ENCODE results near the gene OR9Q1.

The OR9Q1 gene

GRCh38 chr11:57978686-57979531, 44.8 kb upstream of the OR9Q1 start:
- H2BK12ac ChIP-seq (ENCODE audit: low read length) = no peak overlapping the region
- H3K36me3 ChIP-seq (ENCODE audit: control insufficient read depth in 1 of 2, insufficient read depth in 2 of 2, low read length in 2 of 2) = no peaks in the 10 kb centered on the region
- H4K12ac ChIP-seq (ENCODE audit: low read depth, low read length) = no peak overlapping the region
- H4K8ac ChIP-seq (ENCODE audit: low read depth, low read length) = no peak overlapping the region
- no peak overlapping the region for H2BK5ac ChIP-seq (ENCODE audit: low read depth, low read length, poor library complexity)
- no peak overlapping the region for H4K91ac ChIP-seq (ENCODE audit: low read depth, low read length)
- H3K18ac ChIP-seq (ENCODE audit: low read length) = no peak overlapping the region
- no peaks in the 10 kb centered on the region for H3K79me1 ChIP-seq (ENCODE audit: low read length)
- H3K27me3 ChIP-seq (ENCODE audit: insufficient read depth, low read length) = no peaks in the 10 kb centered on the region
- H3K27ac ChIP-seq (ENCODE audit: low read depth, low read length) = no peak overlapping the region
- no peak for DNase-seq
- H3K79me2 ChIP-seq (ENCODE audit: control insufficient read depth, insufficient read depth, low read length, poor library complexity) = no peaks in the 10 kb centered on the region
- no peak overlapping the region for H3K23ac ChIP-seq (ENCODE audit: low read length)
- no peak overlapping the region for H3K14ac ChIP-seq (ENCODE audit: low read length)
- H3K4me1 ChIP-seq (ENCODE audit: control insufficient read depth in 1 of 2, insufficient read depth in 2 of 2, low read length in 2 of 2) = peaks cover 0 to 4% of the 10 kb centered on the region in 2 experiments
- WGBS (ENCODE audit: extremely low coverage, insufficient coverage, insufficient read length) = no CpG with 5 or more reads among the region's 3 CpGs
- H2BK120ac ChIP-seq (ENCODE audit: insufficient read depth, low read length, poor library complexity) = no peak overlapping the region
- no peak overlapping the region for H3K4me3 ChIP-seq (ENCODE audit: low read depth, low read length)
- H2AK5ac ChIP-seq (ENCODE audit: low read length) = no peak overlapping the region
- H2AFZ ChIP-seq (ENCODE audit: insufficient read depth, low read length, poor library complexity) = no peak overlapping the region
- no peak overlapping the region for H3K4ac ChIP-seq (ENCODE audit: low read depth, low read length)
- H3K4me2 ChIP-seq (ENCODE audit: low read length) = no peak overlapping the region
- no peak overlapping the region for H3K9ac ChIP-seq (ENCODE audit: low read length)
- peaks cover 3% of the 10 kb centered on the region for H3K9me3 ChIP-seq (ENCODE audit: insufficient read depth, low read depth, low read length)

GRCh38 chr11:57979532-57980079, 44.1 kb upstream of the OR9Q1 start:
- H4K12ac ChIP-seq (ENCODE audit: low read depth, low read length) = no peak overlapping the region
- WGBS (ENCODE audit: extremely low coverage, insufficient coverage, insufficient read length) = no CpG with 5 or more reads among the region's 1 CpG
- H3K18ac ChIP-seq (ENCODE audit: low read length) = no peak overlapping the region
- H3K9me3 ChIP-seq (ENCODE audit: insufficient read depth, low read depth, low read length) = peaks cover 3% of the 10 kb centered on the region
- no peak overlapping the region for H3K4me3 ChIP-seq (ENCODE audit: low read depth, low read length)
- H3K9ac ChIP-seq (ENCODE audit: low read length) = no peak overlapping the region
- H3K4me1 ChIP-seq (ENCODE audit: control insufficient read depth in 1 of 2, insufficient read depth in 2 of 2, low read length in 2 of 2) = peaks cover 0 to 4% of the 10 kb centered on the region in 2 experiments
- no peak overlapping the region for H2AK5ac ChIP-seq (ENCODE audit: low read length)
- no peak overlapping the region for H3K4me2 ChIP-seq (ENCODE audit: low read length)
- H3K27me3 ChIP-seq (ENCODE audit: insufficient read depth, low read length) = no peaks in the 10 kb centered on the region
- no peak overlapping the region for H3K4ac ChIP-seq (ENCODE audit: low read depth, low read length)
- no peak overlapping the region for H2BK120ac ChIP-seq (ENCODE audit: insufficient read depth, low read length, poor library complexity)
- no peak overlapping the region for H2AFZ ChIP-seq (ENCODE audit: insufficient read depth, low read length, poor library complexity)
- H3K23ac ChIP-seq (ENCODE audit: low read length) = no peak overlapping the region
- no peak overlapping the region for H2BK5ac ChIP-seq (ENCODE audit: low read depth, low read length, poor library complexity)
- no peak overlapping the region for H4K8ac ChIP-seq (ENCODE audit: low read depth, low read length)
- H3K79me2 ChIP-seq (ENCODE audit: control insufficient read depth, insufficient read depth, low read length, poor library complexity) = no peaks in the 10 kb centered on the region
- no peak for DNase-seq
- no peaks in the 10 kb centered on the region for H3K36me3 ChIP-seq (ENCODE audit: control insufficient read depth in 1 of 2, insufficient read depth in 2 of 2, low read length in 2 of 2)
- no peak overlapping the region for H4K91ac ChIP-seq (ENCODE audit: low read depth, low read length)
- H3K27ac ChIP-seq (ENCODE audit: low read depth, low read length) = no peak overlapping the region
- no peak overlapping the region for H2BK12ac ChIP-seq (ENCODE audit: low read length)
- no peak overlapping the region for H3K14ac ChIP-seq (ENCODE audit: low read length)
- H3K79me1 ChIP-seq (ENCODE audit: low read length) = no peaks in the 10 kb centered on the region

GRCh38 chr11:57980201-57980600, 43.5 kb upstream of the OR9Q1 start:
- Histone ChIP-seq H3K4ac (ENCODE audit: low read depth, low read length) (no peak overlapping the region), H2BK120ac (ENCODE audit: insufficient read depth, low read length, poor library complexity) (no peak overlapping the region), H2BK5ac (ENCODE audit: low read depth, low read length, poor library complexity) (no peak overlapping the region), H3K9me3 (ENCODE audit: insufficient read depth, low read depth, low read length) (no peaks in the 10 kb centered on the region), H3K23ac (ENCODE audit: low read length) (no peak overlapping the region), H3K79me2 (ENCODE audit: control insufficient read depth, insufficient read depth, low read length, poor library complexity) (no peaks in the 10 kb centered on the region), H2AK5ac (ENCODE audit: low read length) (no peak overlapping the region), H3K4me2 (ENCODE audit: low read length) (no peak overlapping the region), H3K18ac (ENCODE audit: low read length) (no peak overlapping the region), H4K12ac (ENCODE audit: low read depth, low read length) (no peak overlapping the region), H3K79me1 (ENCODE audit: low read length) (no peaks in the 10 kb centered on the region), H3K27ac (ENCODE audit: low read depth, low read length) (no peak overlapping the region), H3K4me3 (ENCODE audit: low read depth, low read length) (no peak overlapping the region), H4K91ac (ENCODE audit: low read depth, low read length) (no peak overlapping the region), H3K4me1 (ENCODE audit: control insufficient read depth in 1 of 2, insufficient read depth in 2 of 2, low read length in 2 of 2) (peaks cover 0 to 4% of the 10 kb centered on the region in 2 experiments), H3K9ac (ENCODE audit: low read length) (no peak overlapping the region), H3K27me3 (ENCODE audit: insufficient read depth, low read length) (no peaks in the 10 kb centered on the region), H2AFZ (ENCODE audit: insufficient read depth, low read length, poor library complexity) (no peak overlapping the region), H2BK12ac (ENCODE audit: low read length) (no peak overlapping the region), H3K14ac (ENCODE audit: low read length) (no peak overlapping the region), H4K8ac (ENCODE audit: low read depth, low read length) (no peak overlapping the region), H3K36me3 (ENCODE audit: control insufficient read depth in 1 of 2, insufficient read depth in 2 of 2, low read length in 2 of 2) (no peaks in the 10 kb centered on the region)
- DNase-seq = no peak
- no CpG with 5 or more reads among the region's 2 CpGs for WGBS (ENCODE audit: extremely low coverage, insufficient coverage, insufficient read length)

- H2AK5ac ChIP-seq (ENCODE audit: low read length) = no peak overlapping the region
- no peak for DNase-seq
- no peak overlapping the region for H3K4me3 ChIP-seq (ENCODE audit: low read depth, low read length)
- no peaks in the 10 kb centered on the region for H3K36me3 ChIP-seq (ENCODE audit: control insufficient read depth in 1 of 2, insufficient read depth in 2 of 2, low read length in 2 of 2)
- no peak overlapping the region for H3K14ac ChIP-seq (ENCODE audit: low read length)
- no peak overlapping the region for H4K8ac ChIP-seq (ENCODE audit: low read depth, low read length)
- H4K91ac ChIP-seq (ENCODE audit: low read depth, low read length) = no peak overlapping the region
- no peak overlapping the region for H3K18ac ChIP-seq (ENCODE audit: low read length)
- H3K4me2 ChIP-seq (ENCODE audit: low read length) = no peak overlapping the region
- no peak overlapping the region for H3K4ac ChIP-seq (ENCODE audit: low read depth, low read length)
- peaks cover 0 to 4% of the 10 kb centered on the region in 2 experiments for H3K4me1 ChIP-seq (ENCODE audit: control insufficient read depth in 1 of 2, insufficient read depth in 2 of 2, low read length in 2 of 2)
- H3K27me3 ChIP-seq (ENCODE audit: insufficient read depth, low read length) = no peaks in the 10 kb centered on the region
- H2AFZ ChIP-seq (ENCODE audit: insufficient read depth, low read length, poor library complexity) = no peak overlapping the region
- no peaks in the 10 kb centered on the region for H3K79me2 ChIP-seq (ENCODE audit: control insufficient read depth, insufficient read depth, low read length, poor library complexity)
- no peaks in the 10 kb centered on the region for H3K9me3 ChIP-seq (ENCODE audit: insufficient read depth, low read depth, low read length)
- H4K12ac ChIP-seq (ENCODE audit: low read depth, low read length) = no peak overlapping the region
- H2BK12ac ChIP-seq (ENCODE audit: low read length) = no peak overlapping the region
- no peaks in the 10 kb centered on the region for H3K79me1 ChIP-seq (ENCODE audit: low read length)
- no peak overlapping the region for H3K27ac ChIP-seq (ENCODE audit: low read depth, low read length)
- H3K9ac ChIP-seq (ENCODE audit: low read length) = no peak overlapping the region
- H3K23ac ChIP-seq (ENCODE audit: low read length) = no peak overlapping the region
- H2BK120ac ChIP-seq (ENCODE audit: insufficient read depth, low read length, poor library complexity) = no peak overlapping the region
- no CpG with 5 or more reads among the region's 3 CpGs for WGBS (ENCODE audit: extremely low coverage, insufficient coverage, insufficient read length)
- no peak overlapping the region for H2BK5ac ChIP-seq (ENCODE audit: low read depth, low read length, poor library complexity)
Measured at GRCh38 chr11:57981536-57981935, 42.1 kb upstream of the OR9Q1 start.

Data from trophoblast cell (in vitro differentiated cells and primary cell).